ENCODE data around the gene CNTNAP4.

CNTNAP4 gene

DNA sequence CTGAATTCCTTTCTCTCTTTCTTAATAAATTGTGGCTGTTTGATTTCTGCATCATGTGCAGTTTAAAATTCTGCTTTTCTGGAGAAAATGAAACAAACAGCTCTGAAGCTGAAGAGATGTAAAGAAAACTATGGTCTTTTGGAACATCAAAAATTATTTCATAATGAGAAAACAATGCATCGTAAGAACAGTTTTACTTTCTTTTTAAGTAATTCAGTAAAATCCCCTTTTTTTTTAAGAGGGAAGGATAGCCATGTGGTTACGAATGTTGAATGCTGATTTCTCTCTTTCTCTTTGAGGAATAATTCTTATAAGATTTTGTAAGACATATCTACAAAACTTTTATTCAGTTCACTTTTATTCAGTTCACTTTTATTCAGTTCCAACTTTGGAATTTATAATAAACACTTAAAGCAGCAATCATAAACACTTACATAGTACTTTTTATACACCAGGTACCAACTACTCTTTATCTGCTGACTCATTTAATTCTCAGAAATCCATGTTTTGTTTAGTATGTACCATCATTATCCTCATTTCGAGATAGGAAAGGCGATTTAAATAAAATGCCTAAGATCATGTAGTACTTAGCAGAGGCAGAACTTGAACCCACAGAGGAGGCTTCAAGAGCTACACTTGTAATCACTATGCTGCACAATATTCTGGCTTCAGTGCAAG lies 26.6 kb downstream of the CNTNAP4 start:
- TF ChIP-seq CTCF (IDR thresholded peaks at IDR 0.05; ENCODE audit: insufficient read depth, missing control alignments), result no peak
- FAIRE-seq (no peak), DNase-seq (ENCODE audit: insufficient read length, low spot score) (no peak)

- TF ChIP-seq CTCF (IDR thresholded peaks at IDR 0.05; ENCODE audit: insufficient read depth, missing control alignments), result no peak
- FAIRE-seq (no peak), DNase-seq (ENCODE audit: insufficient read length, low spot score) (no peak)
Observed at GRCh38 chr16:76309639-76310335, 32.6 kb downstream of the CNTNAP4 start.

DNA sequence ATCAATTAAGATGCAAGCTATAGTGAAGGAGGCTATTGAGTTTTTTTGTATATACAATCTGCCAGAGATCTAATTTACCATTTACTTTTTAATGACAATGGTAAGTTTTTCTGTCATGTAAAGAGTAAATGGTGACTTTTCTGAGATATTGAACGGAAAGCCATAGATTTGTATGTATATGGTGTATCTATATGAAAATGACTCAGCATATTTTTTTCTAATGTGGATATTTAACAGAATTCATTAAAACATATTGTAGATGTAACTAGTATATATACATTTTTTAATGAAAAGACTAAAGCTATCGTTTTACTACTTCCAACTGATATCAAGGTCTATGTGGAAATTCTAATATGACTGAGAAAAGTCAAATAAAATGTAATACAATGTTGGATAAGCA lies 34.1 kb downstream of the CNTNAP4 start:
- no peak for FAIRE-seq
- TF ChIP-seq CTCF (IDR thresholded peaks at IDR 0.05; ENCODE audit: insufficient read depth, missing control alignments), result no peak
- no peak for DNase-seq (ENCODE audit: insufficient read length, low spot score)

DNA sequence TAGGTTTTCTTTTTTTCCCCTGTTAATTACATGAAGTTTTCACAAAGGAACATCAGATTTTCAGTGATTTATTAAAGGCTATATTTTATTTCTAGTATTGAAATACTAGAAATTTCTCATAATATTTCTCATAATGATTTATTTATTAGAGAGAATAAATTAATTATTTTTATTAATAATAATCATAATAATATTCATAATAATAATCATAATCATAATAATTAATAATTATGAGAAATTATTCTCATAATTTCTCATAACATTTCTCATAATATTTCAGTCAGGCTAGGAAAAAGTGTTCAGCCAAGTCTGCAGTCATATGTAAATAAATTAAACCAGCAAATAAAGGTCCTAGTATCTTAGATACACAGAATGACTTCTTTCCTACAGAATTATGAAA lies 41.4 kb downstream of the CNTNAP4 start:
- DNase-seq (ENCODE audit: insufficient read length, low spot score), result no peak
- TF ChIP-seq CTCF (IDR thresholded peaks at IDR 0.05; ENCODE audit: insufficient read depth, missing control alignments), result no peak
- FAIRE-seq, result no peak

- no peak for TF ChIP-seq CTCF (IDR thresholded peaks at IDR 0.05; ENCODE audit: insufficient read depth, missing control alignments)
- no peak for FAIRE-seq
- no peak for DNase-seq (ENCODE audit: insufficient read length, low spot score)
Observed at GRCh38 chr16:76329106-76329505, 51.9 kb downstream of the CNTNAP4 start.

GRCh38 chr16:76335180-76335974 lies 58.2 kb downstream of the CNTNAP4 start:
- no peak for TF ChIP-seq CTCF (IDR thresholded peaks at IDR 0.05; ENCODE audit: insufficient read depth, missing control alignments)
- no peak for FAIRE-seq
- no peak for DNase-seq (ENCODE audit: insufficient read length, low spot score)

Data from D721Med (cell line).